PC-3 (cell line): ENCODE results near the gene ZNF593OS. TPM values are rescaled to one million over a fixed set of nuclear protein-coding genes. Genes with fewer than 3 reads are reported as not detected.

Source experiments
- ATAC-seq: fragments of 200-7000 bp; cut with Tn5 transposase; 2 replicates; pipeline ENCODE4 v1.9.1; 2020; ENCODE audit warnings: mild to moderate bottlenecking, moderate library complexity
- BruUV-seq: library from RNA; stranded (reverse); fragments of 400-500 nt; replicated peaks from 2 replicates; lab custom pipeline; 2021; lab: Mats Ljungman, UMichigan
- CTCF ChIA-PET: fragments of 300-600 bp; sonication (Branson Sonifier 250); formaldehyde crosslinking; loops from one replicate; lab custom pipeline; 2022; ENCODE audit warnings: antibody characterized with exemption; lab: Charles Lee
- POLR2A ChIA-PET: fragments of 300-600 bp; sonication (Branson Sonifier 250); formaldehyde crosslinking; loops from one replicate; lab custom pipeline; 2022; ENCODE audit warnings: antibody characterized with exemption; ENCODE audit not compliant: unreplicated experiment; lab: Charles Lee
- DNase-seq: peaks from one replicate; pipeline ENCODE4 v3.0.0-alpha.2; 2015
- H2AFZ ChIP-seq: fragments of 300-600 bp; sonication (generic); 2 replicates; pipeline ENCODE4 v1.6.0; 2016; ENCODE audit warnings: antibody characterized with exemption, low read length
- H3F3A ChIP-seq: fragments of 300-600 bp; sonication (generic); one replicate; pipeline ENCODE4 v1.6.0; 2017; ENCODE audit warnings: antibody characterized with exemption, low read length, control low read depth, mild to moderate bottlenecking; ENCODE audit not compliant: unreplicated experiment
- H3K27ac ChIP-seq: fragments of 300-600 bp; sonication (generic); 2 replicates; pipeline ENCODE4 v1.5.1; 2016; ENCODE audit warnings: mild to moderate bottlenecking, low read length
- H3K27me3 ChIP-seq: fragments of 300-600 bp; sonication (generic); 2 replicates; pipeline ENCODE4 v1.6.1; 2016; ENCODE audit warnings: low read length, mixed read lengths
- H3K36me3 ChIP-seq: fragments of 300-600 bp; sonication (generic); 2 replicates; pipeline ENCODE4 v1.6.1; 2016; ENCODE audit warnings: low read depth, mixed run types, low read length, mixed read lengths
- H3K4me1 ChIP-seq: fragments of 300-600 bp; sonication (generic); 2 replicates; pipeline ENCODE4 v1.5.1; 2016; ENCODE audit warnings: low read length; ENCODE audit not compliant: insufficient read depth
- H3K4me2 ChIP-seq: fragments of 300-600 bp; sonication (generic); 2 replicates; pipeline ENCODE4 v1.6.0; 2016; ENCODE audit warnings: low read length
- H3K4me3 ChIP-seq: fragments of 300-600 bp; sonication (generic); 2 replicates; pipeline ENCODE4 v1.5.1; 2016; ENCODE audit warnings: mild to moderate bottlenecking, low read length, mixed read lengths
- H3K79me2 ChIP-seq: fragments of 300-600 bp; sonication (generic); 2 replicates; pipeline ENCODE4 v1.6.1; 2017; ENCODE audit warnings: low read length, mixed read lengths
- H3K9ac ChIP-seq: fragments of 300-600 bp; sonication (generic); 2 replicates; pipeline ENCODE4 v1.6.0; 2016; ENCODE audit warnings: mild to moderate bottlenecking, low read length
- H3K9me2 ChIP-seq: fragments of 300-600 bp; sonication (generic); replicated peaks from 2 replicates; pipeline ENCODE4 v1.6.1; 2016; ENCODE audit warnings: mixed run types, low read length, mixed read lengths
- H3K9me3 ChIP-seq: fragments of 300-600 bp; sonication (generic); 2 replicates; pipeline ENCODE4 v1.6.1; 2016; ENCODE audit warnings: low read length, mixed read lengths
- H4K20me1 ChIP-seq: fragments of 300-600 bp; sonication (generic); 2 replicates; pipeline ENCODE4 v1.6.1; 2016; ENCODE audit warnings: low read length, mixed read lengths
- CTCF ChIP-seq: fragments of 300-600 bp; sonication (generic); conservative IDR thresholded peaks from 2 replicates; pipeline ENCODE4 v1.5.1; 2017; ENCODE audit warnings: antibody characterized with exemption, low read depth, mild to moderate bottlenecking, low read length
- EZH2 ChIP-seq: fragments of 300-600 bp; sonication (generic); IDR thresholded peaks from one replicate; pipeline ENCODE4 v1.6.1; 2017; ENCODE audit warnings: antibody characterized with exemption, mild to moderate bottlenecking, low read length; ENCODE audit not compliant: unreplicated experiment
- EZH2phosphoT487 ChIP-seq: fragments of 300-600 bp; sonication (generic); IDR thresholded peaks from 2 replicates; pipeline ENCODE4 v1.6.1; 2018; ENCODE audit warnings: mild to moderate bottlenecking, antibody characterized with exemption, low read length, borderline replicate concordance
- intact Hi-C: fragments of 100-400 bp; cut with micrococcal nuclease; formaldehyde crosslinking; loops from 2 replicates; pipeline ENCODE4 v1.9.0; 2023
- total RNA-seq: library from RNA; depleted of rRNA; stranded (reverse); fragments of >200 nt; gene quantifications from 2 replicates; pipeline ENCODE4 v1.2.3, GENCODE V29; 2014

ZNF593OS gene
- total RNA-seq, 1 experiment from 2014 or later, result not detected

GRCh38 chr1:26164036-26164860, 7.4 kb downstream of the ZNF593OS start:
- ChIA-PET CTCF (no interaction called here), POLR2A (no interaction called here)
- Histone ChIP-seq H3K9ac (no peak overlapping the region), H3K9me2 (no peaks in the 10 kb centered on the region), H3K9me3 (no peaks in the 10 kb centered on the region), H3K27ac (no peak overlapping the region), H3K4me3 (peak overlapping the region; percentile 65), H2AFZ (peak overlapping the region; percentile 88), H3F3A (no peaks in the 10 kb centered on the region), H3K79me2 (no peaks in the 10 kb centered on the region), H3K36me3 (no peaks in the 10 kb centered on the region), H3K4me2 (peak overlapping the region; percentile 82), H4K20me1 (no peaks in the 10 kb centered on the region), H3K4me1 (0 out of 2 replicates have a peak, but pooled peaks cover 4% of the 10 kb centered on the region), H3K27me3 (no peaks in the 10 kb centered on the region)
- ATAC-seq (peak; percentile 56), DNase-seq (peak; percentile 30)
- intact Hi-C loops, result loop anchor here (5.0 kb wide), 1 partner anchor 57 kb away; no protein-coding TSS in a partner anchor
- no TSS peak for BruUV-seq
- TF ChIP-seq CTCF (peak; percentile 68; the same call in 1 of the 2 replicates), EZH2phosphoT487 (no peak)

- Histone ChIP-seq H3K27me3 (no peaks in the 10 kb centered on the region), H3K36me3 (no peaks in the 10 kb centered on the region), H3K9me2 (no peaks in the 10 kb centered on the region), H3K9ac (no peak overlapping the region), H3K4me3 (peak overlapping the region; percentile 65; the same call in 1 of the 2 replicates), H3K27ac (no peak overlapping the region), H2AFZ (peak overlapping the region; percentile 88), H4K20me1 (no peaks in the 10 kb centered on the region), H3K9me3 (no peaks in the 10 kb centered on the region), H3F3A (no peaks in the 10 kb centered on the region), H3K79me2 (no peaks in the 10 kb centered on the region), H3K4me2 (peak overlapping the region; percentile 82), H3K4me1 (0 out of 2 replicates have a peak, but pooled peaks cover 4% of the 10 kb centered on the region)
- DNase-seq (no peak), ATAC-seq (no peak)
- TF ChIP-seq EZH2phosphoT487 (no peak), CTCF (no peak), EZH2 (no peak)
- no TSS peak for BruUV-seq
- CTCF ChIA-PET, result no interaction called here
- POLR2A ChIA-PET, result no interaction called here
- intact Hi-C loops, result loop anchor here (5.0 kb wide), 1 partner anchor 56 kb away; no protein-coding TSS in a partner anchor
These were observed 8.0 kb downstream of the ZNF593OS start for GRCh38 chr1:26163684-26164035.
